K562 (cell line): ENCODE data around the gene HNRNPA3.

Experiments used
- ATF1 ChIP-seq, 2 experiments: fragments of 450-650 bp in 1 of 2; IDR thresholded peaks; 2 replicates each; pipeline ENCODE4 v1.6.1; 2016; ENCODE audit warnings: missing compliant biosample characterization in 1 of 2, missing genetic modification characterization in 1 of 2
- CBX3 ChIP-seq, 2 experiments: IDR thresholded peaks; 1 replicate in 1 of 2; 2 replicates in 1 of 2; pipeline ENCODE4 v1.6.1; 2012; ENCODE audit warnings: inconsistent platforms in 2 of 2, low read length in 2 of 2, borderline replicate concordance in 1 of 2, control low read depth in 1 of 2
- EP300 ChIP-seq: IDR thresholded peaks from 2 replicates; pipeline ENCODE4 v1.6.1; 2012; ENCODE audit warnings: low read length, improper control_type of control experiment
- NCOA2 ChIP-seq, 2 experiments: fragments of 450-650 bp; IDR thresholded peaks; 2 replicates each; pipeline ENCODE4 v1.6.1; 2018; ENCODE audit warnings: mild to moderate bottlenecking in 2 of 2, moderate library complexity in 1 of 2; ENCODE audit not compliant: partially characterized antibody in 2 of 2
- POLR2A ChIP-seq: fragments of 450-650 bp; conservative IDR thresholded peaks from 2 replicates; pipeline ENCODE4 v1.6.1; 2016
- TOE1 ChIP-seq, 2 experiments: fragments of 450-650 bp in 1 of 2; sonication (generic) in 1 of 2; formaldehyde crosslinking in 1 of 2; IDR thresholded peaks; 2 replicates each; pipeline versions ENCODE4 v1.7.1 to v1.8.0; 2016 to 2022; ENCODE audit warnings: borderline replicate concordance in 2 of 2, mild to moderate bottlenecking in 2 of 2, antibody characterized with exemption in 1 of 2, inconsistent platforms in 1 of 2, low read depth in 1 of 2, missing genetic modification reagents in 1 of 2, moderate library complexity in 1 of 2

DNA sequence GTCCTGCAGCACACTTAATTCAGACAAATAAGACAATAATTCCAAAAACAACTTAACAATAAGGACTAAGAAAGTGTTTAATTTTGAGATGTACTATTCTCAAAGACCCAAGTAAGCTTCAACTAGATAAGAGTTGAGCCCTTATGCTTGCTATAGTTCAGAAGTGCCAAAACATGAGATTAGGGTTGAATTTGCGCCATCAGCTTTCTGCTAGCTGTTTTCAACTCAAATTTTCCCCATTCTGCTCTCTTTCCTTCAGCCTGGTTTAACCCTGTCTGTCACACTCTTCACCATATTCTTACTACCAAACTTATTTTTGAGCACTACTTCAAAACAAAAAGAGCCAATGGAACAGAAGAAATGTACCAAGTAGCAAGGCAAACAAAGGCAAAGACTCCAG, 47.8 kb downstream of the HNRNPA3 start:
- TF ChIP-seq EP300 (no peak), TOE1 (IDR thresholded peaks at IDR 0.05; ENCODE audit: borderline replicate concordance) (no peak), TOE1 (CRISPR knock-in tag; IDR thresholded peaks at IDR 0.05; ENCODE audit: borderline replicate concordance, low read depth) (no peak), POLR2A (no peak), ATF1 (CRISPR knock-in tag; IDR thresholded peaks at IDR 0.05) (no peak), ATF1 (tag; IDR thresholded peaks at IDR 0.05) (no peak), CBX3 (IDR thresholded peaks at IDR 0.05; ENCODE audit: borderline replicate concordance in 1 of 2, low read length in 2 of 2) (no peak), NCOA2 (IDR thresholded peaks at IDR 0.05; ENCODE audit: partially characterized antibody in 2 of 2) (no peak)
